COR-L47 (cell line): ENCODE results near the gene NCF4.

Experiments used
- DNase-seq: peaks from one replicate; lab custom pipeline; 2025; lab: John Stamatoyannopoulos, UW

The NCF4 gene

GRCh38 chr22:36894266-36894665, 33.5 kb downstream of the NCF4 start:
- no peak for DNase-seq

- no peak for DNase-seq
Observed at GRCh38 chr22:36897611-36898010, 36.8 kb downstream of the NCF4 start.

- DNase-seq, result no peak
Observed at GRCh38 chr22:36898690-36899089, 37.9 kb downstream of the NCF4 start.

- no peak for DNase-seq
Observed at GRCh38 chr22:36899498-36899897, 38.7 kb downstream of the NCF4 start.

GRCh38 chr22:36900225-36900624, 39.4 kb downstream of the NCF4 start:
- no peak for DNase-seq

- no peak for DNase-seq
Observed at GRCh38 chr22:36900880-36901279, 40.1 kb downstream of the NCF4 start.

GRCh38 chr22:36901411-36902142, 40.8 kb downstream of the NCF4 start:
- no peak for DNase-seq

- DNase-seq, result no peak
Observed at GRCh38 chr22:36902143-36902926, 41.5 kb downstream of the NCF4 start.

- DNase-seq, result no peak
Observed at GRCh38 chr22:36904260-36904880, 43.6 kb downstream of the NCF4 start.

GRCh38 chr22:36907253-36908195, 46.7 kb downstream of the NCF4 start:
- no peak for DNase-seq

GRCh38 chr22:36910461-36910860, 49.7 kb downstream of the NCF4 start:
- no peak for DNase-seq

GRCh38 chr22:36911887-36912661, 51.3 kb downstream of the NCF4 start:
- no peak for DNase-seq

- no peak for DNase-seq
Observed at GRCh38 chr22:36912694-36913426, 52.1 kb downstream of the NCF4 start.

GRCh38 chr22:36913427-36914389, 52.9 kb downstream of the NCF4 start, which contains the start of gene CSF2RB:
CSF2RB (plus strand) TSS chr22:36913628; CDS start chr22:36922208, 8,580 bp downstream.
- no peak for DNase-seq

- DNase-seq, result no peak
Observed at GRCh38 chr22:36914390-36914752, 53.6 kb downstream of the NCF4 start.

GRCh38 chr22:36916034-36916433, 55.2 kb downstream of the NCF4 start:
- no peak for DNase-seq

GRCh38 chr22:36918586-36919284, 57.9 kb downstream of the NCF4 start:
- no peak for DNase-seq

GRCh38 chr22:36921309-36922104, 60.7 kb downstream of the NCF4 start:
- DNase-seq, result no peak
